Large intestine (tissue), 3 donors: ENCODE results near the gene CEP43. TPM values are rescaled to one million over a fixed set of nuclear protein-coding genes. Genes with fewer than 3 reads are reported as not detected.
A peak's percentile ranks its signal among the peaks of the same experiment; 100 is the strongest.

Source experiments
- DNase-seq, 2 donors: peaks; one replicate each; pipeline versions ENCODE4 v3.0.0 to v3.0.0-alpha.2; 2013
- H3K27ac ChIP-seq: one replicate; pipeline ENCODE4 v1.5.1; 2013; ENCODE audit warnings: low read length
- H3K27me3 ChIP-seq: 2 replicates; pipeline ENCODE4 v1.6.1; 2013; ENCODE audit warnings: low read length; ENCODE audit not compliant: control insufficient read depth, insufficient read depth
- H3K36me3 ChIP-seq: 2 replicates; pipeline ENCODE4 v1.6.1; 2013; ENCODE audit warnings: low read length; ENCODE audit not compliant: control insufficient read depth, insufficient read depth
- H3K4me1 ChIP-seq: one replicate; pipeline ENCODE4 v1.6.1; 2013; ENCODE audit warnings: low read length; ENCODE audit not compliant: control insufficient read depth, insufficient read depth
- H3K4me3 ChIP-seq: one replicate; pipeline ENCODE4 v1.5.1; 2013; ENCODE audit warnings: low read length
- H3K9me3 ChIP-seq: one replicate; pipeline ENCODE4 v1.6.1; 2013; ENCODE audit warnings: mild to moderate bottlenecking, low read depth, low read length, moderate library complexity; ENCODE audit not compliant: control insufficient read depth
- WGBS: methylation state at CpG from one replicate; pipeline ENCODE4 v1.1.5; 2013; ENCODE audit warnings: low lambda C conversion rate; ENCODE audit not compliant: insufficient coverage; 5-methylcytosine and 5-hydroxymethylcytosine counted together
- polyA plus RNA-seq: library from polyadenylated mRNA; unstranded; fragments of 120-200 nt; gene quantifications from one replicate; pipeline ENCODE4 v1.2.1, GENCODE V29; 2013

The CEP43 gene
- polyA plus RNA-seq, 1 donor, result 40.9 TPM

GRCh38 chr6:167045828-167046580 lies 46.8 kb downstream of the CEP43 start:
- no peak for DNase-seq
- H3K36me3 ChIP-seq, result peaks cover 11% of the 10 kb centered on the region
- H3K27ac ChIP-seq, result no peak overlapping the region
- no peaks in the 10 kb centered on the region for H3K4me1 ChIP-seq
- 100% methylated on average over 1 of the region's 6 CpGs for WGBS
- H3K4me3 ChIP-seq, result no peak overlapping the region
- H3K27me3 ChIP-seq, result no peaks in the 10 kb centered on the region
- no peaks in the 10 kb centered on the region for H3K9me3 ChIP-seq

- Histone ChIP-seq H3K4me1 (no peaks in the 10 kb centered on the region), H3K36me3 (peaks cover 11% of the 10 kb centered on the region), H3K27ac (no peak overlapping the region), H3K9me3 (no peaks in the 10 kb centered on the region), H3K27me3 (no peaks in the 10 kb centered on the region), H3K4me3 (no peak overlapping the region)
- no CpG with 5 or more reads among the region's 8 CpGs for WGBS
- peak; percentile 12 to 25 for DNase-seq
These were observed 47.8 kb downstream of the CEP43 start for GRCh38 chr6:167046861-167047495.

- Histone ChIP-seq H3K27ac (no peak overlapping the region), H3K4me3 (no peak overlapping the region), H3K27me3 (no peaks in the 10 kb centered on the region), H3K36me3 (peaks cover 9% of the 10 kb centered on the region), H3K4me1 (no peaks in the 10 kb centered on the region), H3K9me3 (no peaks in the 10 kb centered on the region)
- DNase-seq, result peak in 1 of 2 donors; percentile 9
- WGBS, result 93% methylated on average over 4 of the region's 10 CpGs
These were observed 48.4 kb downstream of the CEP43 start for GRCh38 chr6:167047554-167047953.

Other genes starting within 250 kb of the CEP43 start
- 70.2 TPM for gene RNASET2, start 42.8 kb upstream of the CEP43 start, polyA plus RNA-seq
- 5.9 TPM for gene CCR6, start 123.7 kb downstream of the CEP43 start, polyA plus RNA-seq
- gene GPR31, start 158.6 kb downstream of the CEP43 start, polyA plus RNA-seq, result 0.36 TPM